Gastroesophageal sphincter (tissue), 3 donors: ENCODE results near the gene MED16.

Experiments
- EP300 ChIP-seq: sonication (generic); formaldehyde crosslinking; IDR thresholded peaks from one replicate; pipeline ENCODE4 v1.6.1; 2017; ENCODE audit warnings: antibody characterized with exemption, mild to moderate bottlenecking
- POLR2A ChIP-seq, 2 donors: fragments of 450-650 bp; IDR thresholded peaks; one replicate each; pipeline ENCODE4 v1.6.1; 2017; ENCODE audit warnings: antibody characterized with exemption in 2 of 2, mild to moderate bottlenecking in 2 of 2, moderate library complexity in 1 of 2
- POLR2AphosphoS5 ChIP-seq: sonication (generic); formaldehyde crosslinking; IDR thresholded peaks from one replicate; pipeline ENCODE4 v1.6.1; 2017; ENCODE audit warnings: antibody characterized with exemption
- TF ChIP-seq, protein P1 (sequence below), 4 experiments: fragments of 200-600 bp in 2 of 4; fragments of 450-650 bp in 2 of 4; sonication (generic) in 1 of 4; IDR thresholded peaks; one replicate each; pipeline ENCODE4 v1.5.1; 2017 to 2019; ENCODE audit warnings: antibody characterized with exemption in 4 of 4, mild to moderate bottlenecking in 2 of 4, moderate library complexity in 2 of 4

DNA sequence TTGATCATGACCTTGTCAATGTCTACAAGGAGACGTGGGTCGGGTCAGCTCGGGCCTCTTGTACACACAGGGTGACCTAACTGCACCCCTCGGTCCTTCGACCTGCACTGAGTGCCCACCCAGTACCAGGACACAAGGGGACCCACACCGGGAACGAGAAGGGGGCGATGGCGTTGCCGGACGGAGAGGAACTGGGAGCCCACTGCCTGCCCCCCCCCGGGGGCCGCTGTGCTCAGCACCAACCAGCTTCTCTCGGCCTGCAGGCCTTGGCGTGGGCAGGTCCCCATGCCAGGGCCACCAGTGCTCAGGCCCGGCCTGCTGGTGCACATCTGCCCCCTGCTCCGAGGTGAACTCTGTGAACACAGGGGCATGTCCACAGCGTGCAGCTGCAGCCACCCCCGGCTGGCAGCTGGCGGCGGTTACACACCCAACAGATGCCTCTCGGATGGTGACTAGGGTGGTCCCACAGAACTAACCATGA is 19.4 kb downstream of the MED16 start:
- TF ChIP-seq POLR2AphosphoS5 = no peak
- TF ChIP-seq, protein P1, sequence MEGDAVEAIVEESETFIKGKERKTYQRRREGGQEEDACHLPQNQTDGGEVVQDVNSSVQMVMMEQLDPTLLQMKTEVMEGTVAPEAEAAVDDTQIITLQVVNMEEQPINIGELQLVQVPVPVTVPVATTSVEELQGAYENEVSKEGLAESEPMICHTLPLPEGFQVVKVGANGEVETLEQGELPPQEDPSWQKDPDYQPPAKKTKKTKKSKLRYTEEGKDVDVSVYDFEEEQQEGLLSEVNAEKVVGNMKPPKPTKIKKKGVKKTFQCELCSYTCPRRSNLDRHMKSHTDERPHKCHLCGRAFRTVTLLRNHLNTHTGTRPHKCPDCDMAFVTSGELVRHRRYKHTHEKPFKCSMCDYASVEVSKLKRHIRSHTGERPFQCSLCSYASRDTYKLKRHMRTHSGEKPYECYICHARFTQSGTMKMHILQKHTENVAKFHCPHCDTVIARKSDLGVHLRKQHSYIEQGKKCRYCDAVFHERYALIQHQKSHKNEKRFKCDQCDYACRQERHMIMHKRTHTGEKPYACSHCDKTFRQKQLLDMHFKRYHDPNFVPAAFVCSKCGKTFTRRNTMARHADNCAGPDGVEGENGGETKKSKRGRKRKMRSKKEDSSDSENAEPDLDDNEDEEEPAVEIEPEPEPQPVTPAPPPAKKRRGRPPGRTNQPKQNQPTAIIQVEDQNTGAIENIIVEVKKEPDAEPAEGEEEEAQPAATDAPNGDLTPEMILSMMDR (IDR thresholded peaks at IDR 0.05) = no peak
- TF ChIP-seq POLR2A (IDR thresholded peaks at IDR 0.05) = no peak
- no peak for TF ChIP-seq EP300
